GM23338 (cell line): ENCODE data around the gene UST. TPM values are rescaled to one million over a fixed set of nuclear protein-coding genes. Genes with fewer than 3 reads are reported as not detected.

ENCODE experiments used
- CREB1 ChIP-seq: fragments of 250-450 bp; sonication (Bioruptor Pico); IDR thresholded peaks from 2 replicates; pipeline ENCODE4 v1.5.0; 2020; ENCODE audit warnings: low read depth, mild to moderate bottlenecking, moderate library complexity
- EZH2 ChIP-seq: fragments of 200-600 bp; sonication (generic); IDR thresholded peaks from one replicate; pipeline ENCODE4 v1.8.0; 2017; ENCODE audit warnings: antibody characterized with exemption, mild to moderate bottlenecking, low read depth; ENCODE audit not compliant: unreplicated experiment
- JUNB ChIP-seq: IDR thresholded peaks from one replicate; pipeline ENCODE4 v1.6.1; 2016; ENCODE audit warnings: antibody characterized with exemption; ENCODE audit not compliant: unreplicated experiment
- NANOG ChIP-seq: IDR thresholded peaks from 2 replicates; pipeline ENCODE4 v1.6.1; 2016; ENCODE audit warnings: antibody characterized with exemption, borderline replicate concordance
- POLR2AphosphoS5 ChIP-seq: IDR thresholded peaks from 2 replicates; pipeline ENCODE4 v1.6.1; 2016; ENCODE audit warnings: antibody characterized with exemption, low read depth
- REST ChIP-seq: IDR thresholded peaks from one replicate; pipeline ENCODE4 v1.6.1; 2018; ENCODE audit warnings: antibody characterized with exemption; ENCODE audit not compliant: unreplicated experiment
- STAT1 ChIP-seq: IDR thresholded peaks from one replicate; pipeline ENCODE4 v1.6.1; 2016; ENCODE audit warnings: antibody characterized with exemption; ENCODE audit not compliant: unreplicated experiment
- ZNF462 ChIP-seq: fragments of 250-450 bp; sonication (Bioruptor Pico); IDR thresholded peaks from 2 replicates; pipeline ENCODE4 v1.5.0; 2020; ENCODE audit warnings: mild to moderate bottlenecking, moderate library complexity
- polyA plus RNA-seq: library from polyadenylated mRNA; unstranded; fragments of >200 nt; fragmentation: Nextera tagmentation; extraction: Ambion mirVana; gene quantifications from 2 replicates; pipeline ENCODE4 v1.2.1, GENCODE V29; 2016
- total RNA-seq: library from RNA; depleted of rRNA; stranded (reverse); fragments of >200 nt; shearing (Covaris generic); gene quantifications from 2 replicates; pipeline ENCODE4 v1.2.3, GENCODE V29; 2014

The UST gene
- total and polyA plus RNA-seq, 2 experiments from 2014 or later: 12.6 to 33.0 TPM

GRCh38 chr6:148713921-148714320 lies 32.9 kb upstream of the UST start (continued):
- TF ChIP-seq REST: no peak
- no peak for TF ChIP-seq STAT1
- no peak for TF ChIP-seq JUNB
- no peak for TF ChIP-seq CREB1 (CRISPR knock-in tag)
- no peak for TF ChIP-seq ZNF462 (CRISPR knock-in tag)
- no peak for TF ChIP-seq POLR2AphosphoS5
- TF ChIP-seq EZH2: no peak
- TF ChIP-seq NANOG: no peak
